ENCODE data around the gene ARHGAP15.

ARHGAP15 gene

GRCh38 chr2:143425896-143426295, 296.7 kb downstream of the ARHGAP15 start:
- H3K9me3 ChIP-seq, result no peaks in the 10 kb centered on the region
- no peaks in the 10 kb centered on the region for H3K4me1 ChIP-seq
- H4K20me1 ChIP-seq, result 0 out of 2 replicates have a peak, but pooled peaks cover 9% of the 10 kb centered on the region
- no peak overlapping the region for H3K4me2 ChIP-seq
- H3K9ac ChIP-seq, result no peak overlapping the region
- no peak for TF ChIP-seq Cebpa-rat (IDR thresholded peaks at IDR 0.05)
- no peak overlapping the region for H3K4me3 ChIP-seq
- no peaks in the 10 kb centered on the region for H3K36me3 ChIP-seq
- H3K27ac ChIP-seq, result no peak overlapping the region
- H3K27me3 ChIP-seq, result no peaks in the 10 kb centered on the region

GRCh38 chr2:143426296-143426695, 297.1 kb downstream of the ARHGAP15 start:
- H3K9me3 ChIP-seq, result no peaks in the 10 kb centered on the region
- 0 out of 2 replicates have a peak, but pooled peaks cover 9% of the 10 kb centered on the region for H4K20me1 ChIP-seq
- no peak for TF ChIP-seq Cebpa-rat (IDR thresholded peaks at IDR 0.05)
- H3K27ac ChIP-seq, result no peak overlapping the region
- no peak overlapping the region for H3K4me3 ChIP-seq
- H3K27me3 ChIP-seq, result no peaks in the 10 kb centered on the region
- no peak overlapping the region for H3K4me2 ChIP-seq
- no peaks in the 10 kb centered on the region for H3K36me3 ChIP-seq
- H3K9ac ChIP-seq, result no peak overlapping the region
- no peaks in the 10 kb centered on the region for H3K4me1 ChIP-seq

- H3K27ac ChIP-seq, result no peak overlapping the region
These were observed 299.5 kb downstream of the ARHGAP15 start for GRCh38 chr2:143428700-143429099.

GRCh38 chr2:143429932-143430679, 300.9 kb downstream of the ARHGAP15 start:
- Histone ChIP-seq H3K4me1 (no peaks in the 10 kb centered on the region), H3K4me2 (no peak overlapping the region), H3K4me3 (no peak overlapping the region), H3K9me3 (no peaks in the 10 kb centered on the region), H4K20me1 (0 out of 2 replicates have a peak, but pooled peaks cover 9% of the 10 kb centered on the region), H3K27ac (no peak overlapping the region), H3K27me3 (no peaks in the 10 kb centered on the region), H3K36me3 (no peaks in the 10 kb centered on the region), H3K9ac (no peak overlapping the region)
- no peak for TF ChIP-seq Cebpa-rat (IDR thresholded peaks at IDR 0.05)

More at GRCh38 chr2:143428700-143429099, 299.5 kb downstream of the ARHGAP15 start:
- no peak overlapping the region for H3K9ac ChIP-seq
- 0 out of 2 replicates have a peak, but pooled peaks cover 9% of the 10 kb centered on the region for H4K20me1 ChIP-seq
- no peaks in the 10 kb centered on the region for H3K27me3 ChIP-seq
- no peaks in the 10 kb centered on the region for H3K4me1 ChIP-seq
- H3K36me3 ChIP-seq, result no peaks in the 10 kb centered on the region
- TF ChIP-seq Cebpa-rat (IDR thresholded peaks at IDR 0.05), result no peak
- no peak overlapping the region for H3K4me3 ChIP-seq
- no peak overlapping the region for H3K4me2 ChIP-seq
- H3K9me3 ChIP-seq, result no peaks in the 10 kb centered on the region

GRCh38 chr2:143431316-143431715, 302.1 kb downstream of the ARHGAP15 start:
- no peak for TF ChIP-seq Cebpa-rat (IDR thresholded peaks at IDR 0.05)
- H3K27me3 ChIP-seq, result no peaks in the 10 kb centered on the region
- no peaks in the 10 kb centered on the region for H3K36me3 ChIP-seq
- H3K4me3 ChIP-seq, result no peak overlapping the region
- no peaks in the 10 kb centered on the region for H3K9me3 ChIP-seq
- H3K27ac ChIP-seq, result no peak overlapping the region
- no peaks in the 10 kb centered on the region for H3K4me1 ChIP-seq
- H3K9ac ChIP-seq, result no peak overlapping the region
- 0 out of 2 replicates have a peak, but pooled peaks cover 4% of the 10 kb centered on the region for H4K20me1 ChIP-seq
- no peak overlapping the region for H3K4me2 ChIP-seq

- no peak overlapping the region for H3K9ac ChIP-seq
- H4K20me1 ChIP-seq, result no peaks in the 10 kb centered on the region
- H3K4me3 ChIP-seq, result no peak overlapping the region
- H3K4me1 ChIP-seq, result no peaks in the 10 kb centered on the region
- no peak for TF ChIP-seq Cebpa-rat (IDR thresholded peaks at IDR 0.05)
- H3K9me3 ChIP-seq, result no peaks in the 10 kb centered on the region
- H3K4me2 ChIP-seq, result no peak overlapping the region
- H3K27ac ChIP-seq, result no peak overlapping the region
- no peaks in the 10 kb centered on the region for H3K27me3 ChIP-seq
- H3K36me3 ChIP-seq, result peaks cover 13% of the 10 kb centered on the region
These were observed 304.0 kb downstream of the ARHGAP15 start for GRCh38 chr2:143433251-143433650.

- Histone ChIP-seq H3K4me2 (no peak overlapping the region), H3K27me3 (no peaks in the 10 kb centered on the region), H3K9ac (no peak overlapping the region), H3K4me1 (no peaks in the 10 kb centered on the region), H3K36me3 (peaks cover 13% of the 10 kb centered on the region), H3K4me3 (no peak overlapping the region), H3K27ac (no peak overlapping the region), H3K9me3 (no peaks in the 10 kb centered on the region), H4K20me1 (no peaks in the 10 kb centered on the region)
- no peak for TF ChIP-seq Cebpa-rat (IDR thresholded peaks at IDR 0.05)
These were observed 304.6 kb downstream of the ARHGAP15 start for GRCh38 chr2:143433840-143434239.

GRCh38 chr2:143434445-143434844, 305.2 kb downstream of the ARHGAP15 start:
- H3K9me3 ChIP-seq, result no peaks in the 10 kb centered on the region
- H3K4me3 ChIP-seq, result no peak overlapping the region
- no peak overlapping the region for H3K27ac ChIP-seq
- H3K4me2 ChIP-seq, result no peak overlapping the region
- H3K36me3 ChIP-seq, result peaks cover 13% of the 10 kb centered on the region
- H3K4me1 ChIP-seq, result no peaks in the 10 kb centered on the region
- H4K20me1 ChIP-seq, result no peaks in the 10 kb centered on the region
- H3K27me3 ChIP-seq, result no peaks in the 10 kb centered on the region
- no peak overlapping the region for H3K9ac ChIP-seq
- no peak for TF ChIP-seq Cebpa-rat (IDR thresholded peaks at IDR 0.05)

GRCh38 chr2:143435131-143435530, 305.9 kb downstream of the ARHGAP15 start:
- H3K9me3 ChIP-seq, result no peaks in the 10 kb centered on the region
- H3K4me3 ChIP-seq, result no peak overlapping the region
- H3K4me1 ChIP-seq, result no peaks in the 10 kb centered on the region
- no peak overlapping the region for H3K9ac ChIP-seq
- no peak for TF ChIP-seq Cebpa-rat (IDR thresholded peaks at IDR 0.05)
- peaks cover 13% of the 10 kb centered on the region for H3K36me3 ChIP-seq
- no peak overlapping the region for H3K4me2 ChIP-seq
- H3K27ac ChIP-seq, result no peak overlapping the region
- no peaks in the 10 kb centered on the region for H4K20me1 ChIP-seq
- no peaks in the 10 kb centered on the region for H3K27me3 ChIP-seq

- no peak overlapping the region for H3K9ac ChIP-seq
- no peak overlapping the region for H3K27ac ChIP-seq
- no peak for TF ChIP-seq Cebpa-rat (IDR thresholded peaks at IDR 0.05)
- no peaks in the 10 kb centered on the region for H4K20me1 ChIP-seq
- peaks cover 13% of the 10 kb centered on the region for H3K36me3 ChIP-seq
- no peaks in the 10 kb centered on the region for H3K4me1 ChIP-seq
- H3K9me3 ChIP-seq, result no peaks in the 10 kb centered on the region
- H3K4me2 ChIP-seq, result no peak overlapping the region
- no peak overlapping the region for H3K4me3 ChIP-seq
- no peaks in the 10 kb centered on the region for H3K27me3 ChIP-seq
These were observed 307.7 kb downstream of the ARHGAP15 start for GRCh38 chr2:143436951-143437350.

Measured in BLaER1 (cell line).